ENCODE results near the gene KCTD8.
A peak's percentile ranks its signal among the peaks of the same experiment; 100 is the strongest.

KCTD8 gene

GRCh38 chr4:44425614-44426208 lies 22.9 kb downstream of the KCTD8 start:
- H3K27ac ChIP-seq: no peak overlapping the region
- CTCF ChIA-PET: interaction anchor here (0.6 to 1.3 kb wide), 8 partner anchors 9 to 1289 kb away, joined by 3 to 11 read pairs (median 4); no protein-coding TSS in a partner anchor
- peak; percentile 31 for DNase-seq (ENCODE audit: low spot score)
- TF ChIP-seq CTCF (conservative IDR thresholded peaks at IDR 0.05; ENCODE audit: low read depth): peak; percentile 53
- POLR2A ChIA-PET (ENCODE audit: low non-redundant PET): no interaction called here

- POLR2A ChIA-PET (ENCODE audit: low non-redundant PET): no interaction called here
- TF ChIP-seq CTCF (conservative IDR thresholded peaks at IDR 0.05; ENCODE audit: low read depth): no peak
- DNase-seq (ENCODE audit: low spot score): no peak
- H3K27ac ChIP-seq: no peak overlapping the region
- CTCF ChIA-PET: interaction anchor here (1.4 kb wide), 1 partner anchor 1427 kb away, joined by 3 read pairs; no protein-coding TSS in a partner anchor
Observed at GRCh38 chr4:44422912-44423311, 25.7 kb downstream of the KCTD8 start.

- ChIA-PET CTCF (interaction anchor here (0.7 kb wide), 1 partner anchor 1289 kb away, joined by 3 read pairs; no protein-coding TSS in a partner anchor), POLR2A (ENCODE audit: low non-redundant PET) (no interaction called here)
- TF ChIP-seq CTCF (conservative IDR thresholded peaks at IDR 0.05; ENCODE audit: low read depth): no peak
Observed at GRCh38 chr4:44421330-44422065, 27.1 kb downstream of the KCTD8 start.

GRCh38 chr4:44415251-44415650 lies 33.4 kb downstream of the KCTD8 start:
- ChIA-PET CTCF (no interaction called here), POLR2A (ENCODE audit: low non-redundant PET) (no interaction called here)
- no peak overlapping the region for H3K27ac ChIP-seq
- DNase-seq (ENCODE audit: low spot score): no peak
- no peak for TF ChIP-seq CTCF (conservative IDR thresholded peaks at IDR 0.05; ENCODE audit: low read depth)

More at GRCh38 chr4:44421330-44422065, 27.1 kb downstream of the KCTD8 start:
- no peak overlapping the region for H3K27ac ChIP-seq
- no peak for DNase-seq (ENCODE audit: low spot score)

GRCh38 chr4:44368413-44369167 lies 80.0 kb downstream of the KCTD8 start:
- CTCF ChIA-PET: no interaction called here
- no peak for DNase-seq (ENCODE audit: low spot score)
- no peak overlapping the region for H3K27ac ChIP-seq
- no peak for TF ChIP-seq CTCF (conservative IDR thresholded peaks at IDR 0.05; ENCODE audit: low read depth)
- POLR2A ChIA-PET (ENCODE audit: low non-redundant PET): no interaction called here

GRCh38 chr4:44354172-44354571 lies 94.4 kb downstream of the KCTD8 start:
- ChIA-PET CTCF (no interaction called here), POLR2A (ENCODE audit: low non-redundant PET) (no interaction called here)
- DNase-seq (ENCODE audit: low spot score): no peak
- H3K27ac ChIP-seq: no peak overlapping the region
- TF ChIP-seq CTCF (conservative IDR thresholded peaks at IDR 0.05; ENCODE audit: low read depth): no peak

All from RWPE1 (cell line).